Measurements from ENCODE around the gene RCE1. TPM values are rescaled to one million over a fixed set of nuclear protein-coding genes. Genes with fewer than 3 reads are reported as not detected.
A peak's percentile ranks its signal among the peaks of the same experiment; 100 is the strongest.
"Not testable (repeated sequence)": the region's sequence is repeated elsewhere in the genome, so short reads cannot be mapped to it uniquely, and the experiment has no call there.

RCE1 gene
- total RNA-seq (2021) = 49.0 and 52.5 TPM in 2 replicates
- long read RNA-seq, transcript RCE1-203 (8 exons, 1,428 nt) = minor isoform, 36 of 283 reads
- long read RNA-seq, transcript RCE1-202 (7 exons, 1,379 nt) = minor isoform, 24 of 283 reads
- long read RNA-seq, transcript RCE1-204 (7 exons, 1,270 nt) = minor isoform, 6 of 283 reads
- long read RNA-seq, transcript RCE1-201 (8 exons, 1,485 nt) = major isoform, 173 of 283 reads
- long read RNA-seq, partial matches to known transcripts = 12 of 283 reads
- long read RNA-seq, other reads (novel, unspliced or antisense) = 32 of 283 reads

- TF ChIP-seq CTCF (conservative IDR thresholded peaks at IDR 0.05) = no peak
- H3K56ac ChIP-seq (ENCODE audit: insufficient read length, low read depth, low read length) = no peak within 1 kb of the TSS
- peak within 1 kb of the TSS; percentile 88 to 95 (median 90); a peak in 6 of 7 replicates for H3K27ac Mint-ChIP-seq
- H2AFZ ChIP-seq (ENCODE audit: low read length) = no peak within 1 kb of the TSS
- H2BK15ac ChIP-seq (ENCODE audit: low read depth, low read length) = no peak within 1 kb of the TSS
- H4K20me1 ChIP-seq (ENCODE audit: control insufficient read depth, insufficient read depth, insufficient read length) = no peaks in the 10 kb centered on the region
- peak within 1 kb of the TSS; percentile 79 for H3K18ac ChIP-seq (ENCODE audit: insufficient read length, low read depth, low read length)
- no peaks in the 10 kb centered on the region for H3K27me3 ChIP-seq (ENCODE audit: insufficient read depth, low read length)
- H3K23ac ChIP-seq (ENCODE audit: insufficient read length, low read depth, low read length) = no peak within 1 kb of the TSS
- H2BK5ac ChIP-seq (ENCODE audit: insufficient read length, low read length) = no peak within 1 kb of the TSS
- peak within 1 kb of the TSS; percentile 86 for H3K9ac ChIP-seq (ENCODE audit: extremely low read depth, insufficient read length, low read length)
- H4K8ac ChIP-seq (replicated peaks; ENCODE audit: insufficient read length, low read depth, low read length) = no peak within 1 kb of the TSS
- peak; percentile 90 for DNase-seq
- peaks cover 2% of the 10 kb centered on the region; the same call in 1 of the 2 replicates for H3K27me3 Mint-ChIP-seq (ENCODE audit: low read depth)
- H3K9me3 Mint-ChIP-seq = no peaks in the 10 kb centered on the region
- no peak within 1 kb of the TSS for H3K27ac ChIP-seq (ENCODE audit: insufficient read length, low read depth, low read length)
- H3K4me1 ChIP-seq (ENCODE audit: insufficient read depth, low read length) = no peaks in the 10 kb centered on the region
- H3K79me1 ChIP-seq (ENCODE audit: insufficient read depth, low read depth, low read length, poor library complexity, severe bottlenecking) = peaks cover 7% of the 10 kb centered on the region
- H3K4me3 Mint-ChIP-seq = peak within 1 kb of the TSS; percentile 91 to 95
- no peak within 1 kb of the TSS for H2BK20ac ChIP-seq (ENCODE audit: low read depth, low read length, poor library complexity, severe bottlenecking)
- H3K23me2 ChIP-seq (ENCODE audit: insufficient read length, low read depth, low read length, poor library complexity, severe bottlenecking) = peaks cover 5% of the 10 kb centered on the region
- WGBS (ENCODE audit: extremely low coverage, insufficient read length, low lambda C conversion rate) = no CpG with 5 or more reads among the region's 98 CpGs
- peaks cover 14 to 16% of the 10 kb centered on the region in 2 experiments for H3K4me1 Mint-ChIP-seq
- H3K4ac ChIP-seq (ENCODE audit: low read depth, low read length) = no peak within 1 kb of the TSS
- no peak within 1 kb of the TSS for H4K5ac ChIP-seq (ENCODE audit: insufficient read length, low read depth, low read length)
- no peaks in the 10 kb centered on the region for H3K9me3 ChIP-seq (ENCODE audit: control insufficient read depth, low read depth, low read length)
- no peak within 1 kb of the TSS for H2BK12ac ChIP-seq (ENCODE audit: insufficient read length, low read depth, low read length)
- peaks cover 13 to 57% (median 37%) of the 10 kb centered on the region in 3 experiments for H3K36me3 Mint-ChIP-seq (ENCODE audit: insufficient read depth in 1 of 3, low read depth in 3 of 3)
- no peak within 1 kb of the TSS for H3T11ph ChIP-seq (ENCODE audit: low read length)
- H3K4me2 ChIP-seq (ENCODE audit: insufficient read depth, insufficient read length, low read length) = peak within 1 kb of the TSS; percentile 82
- peaks cover 10% of the 10 kb centered on the region; the same call in 1 of the 2 replicates for H3K79me2 ChIP-seq (ENCODE audit: insufficient read depth, low read length)
- H3K14ac ChIP-seq (ENCODE audit: insufficient read depth, low read length) = peak within 1 kb of the TSS; percentile 93
- H2BK120ac ChIP-seq (ENCODE audit: low read depth, low read length, poor library complexity, severe bottlenecking) = peak within 1 kb of the TSS; percentile 39
- H4K91ac ChIP-seq (ENCODE audit: insufficient read length, low read depth, low read length) = no peak within 1 kb of the TSS
- H2AK5ac ChIP-seq (ENCODE audit: insufficient read length, low read length) = no peak within 1 kb of the TSS
Measured at GRCh38 chr11:66842896-66843775, at the start of gene RCE1. Gene RCE1 (plus strand): TSS chr11:66843441. CDS start chr11:66843456, 15 bp downstream.

GRCh38 chr11:66799815-66800214, 43.4 kb upstream of the RCE1 start:
- not testable (repeated sequence) for H3K79me2 ChIP-seq (ENCODE audit: insufficient read depth, low read length); H3K23ac ChIP-seq (ENCODE audit: insufficient read length, low read depth, low read length); H2BK5ac ChIP-seq (ENCODE audit: insufficient read length, low read length); H3K4me1 Mint-ChIP-seq; H3K4me2 ChIP-seq (ENCODE audit: insufficient read depth, insufficient read length, low read length); H4K20me1 ChIP-seq (ENCODE audit: control insufficient read depth, insufficient read depth, insufficient read length); H3K9me3 Mint-ChIP-seq; H2BK12ac ChIP-seq (ENCODE audit: insufficient read length, low read depth, low read length); H2BK20ac ChIP-seq (ENCODE audit: low read depth, low read length, poor library complexity, severe bottlenecking); H3K14ac ChIP-seq (ENCODE audit: insufficient read depth, low read length); H3K27me3 ChIP-seq (ENCODE audit: insufficient read depth, low read length); H3K79me1 ChIP-seq (ENCODE audit: insufficient read depth, low read depth, low read length, poor library complexity, severe bottlenecking); H3K27ac ChIP-seq (ENCODE audit: insufficient read length, low read depth, low read length); H3K9ac ChIP-seq (ENCODE audit: extremely low read depth, insufficient read length, low read length); H3T11ph ChIP-seq (ENCODE audit: low read length); H3K4ac ChIP-seq (ENCODE audit: low read depth, low read length); DNase-seq; H3K18ac ChIP-seq (ENCODE audit: insufficient read length, low read depth, low read length); H4K91ac ChIP-seq (ENCODE audit: insufficient read length, low read depth, low read length); H3K27me3 Mint-ChIP-seq (ENCODE audit: low read depth); H4K8ac ChIP-seq (replicated peaks; ENCODE audit: insufficient read length, low read depth, low read length); H2AK5ac ChIP-seq (ENCODE audit: insufficient read length, low read length); H3K9me3 ChIP-seq (ENCODE audit: control insufficient read depth, low read depth, low read length); H2BK15ac ChIP-seq (ENCODE audit: low read depth, low read length); H2AFZ ChIP-seq (ENCODE audit: low read length); H2BK120ac ChIP-seq (ENCODE audit: low read depth, low read length, poor library complexity, severe bottlenecking); H3K23me2 ChIP-seq (ENCODE audit: insufficient read length, low read depth, low read length, poor library complexity, severe bottlenecking); H3K27ac Mint-ChIP-seq; H3K4me3 Mint-ChIP-seq; H4K5ac ChIP-seq (ENCODE audit: insufficient read length, low read depth, low read length); H3K4me1 ChIP-seq (ENCODE audit: insufficient read depth, low read length); H3K56ac ChIP-seq (ENCODE audit: insufficient read length, low read depth, low read length)
- H3K36me3 Mint-ChIP-seq (ENCODE audit: insufficient read depth in 1 of 3, low read depth in 3 of 3) = peaks cover 2 to 34% (median 18%) of the 10 kb centered on the region in 3 experiments; a peak in 6 of 7 replicates
